Adipocyte (in vitro differentiated cells): ENCODE results near the gene ATP8B3.

Experiments used
- DNase-seq: peaks from one replicate; pipeline ENCODE4 v3.0.0-alpha.2; 2015; ENCODE audit warnings: low read depth
- H3K27me3 ChIP-seq: replicated peaks from 2 replicates; pipeline ENCODE4 v1.7.0; 2013; ENCODE audit warnings: mild to moderate bottlenecking, low read length, moderate library complexity; ENCODE audit not compliant: control insufficient read depth, insufficient read depth
- H3K36me3 ChIP-seq: 2 replicates; pipeline ENCODE4 v1.7.0; 2013; ENCODE audit warnings: low read length, mild to moderate bottlenecking, moderate library complexity; ENCODE audit not compliant: control insufficient read depth, insufficient read depth, severe bottlenecking
- H3K4me1 ChIP-seq: 2 replicates; pipeline ENCODE4 v1.7.0; 2013; ENCODE audit warnings: mild to moderate bottlenecking, low read length, moderate library complexity; ENCODE audit not compliant: control insufficient read depth, insufficient read depth
- H3K4me3 ChIP-seq: 2 replicates; pipeline ENCODE4 v1.7.0; 2013; ENCODE audit warnings: mild to moderate bottlenecking, low read length, moderate library complexity
- H3K9ac ChIP-seq: 2 replicates; pipeline ENCODE4 v1.7.0; 2013; ENCODE audit warnings: mild to moderate bottlenecking, low read length, moderate library complexity
- H3K9me3 ChIP-seq: 2 replicates; pipeline ENCODE4 v1.7.0; 2013; ENCODE audit warnings: mild to moderate bottlenecking, low read length, moderate library complexity; ENCODE audit not compliant: control insufficient read depth

Gene ATP8B3

DNA sequence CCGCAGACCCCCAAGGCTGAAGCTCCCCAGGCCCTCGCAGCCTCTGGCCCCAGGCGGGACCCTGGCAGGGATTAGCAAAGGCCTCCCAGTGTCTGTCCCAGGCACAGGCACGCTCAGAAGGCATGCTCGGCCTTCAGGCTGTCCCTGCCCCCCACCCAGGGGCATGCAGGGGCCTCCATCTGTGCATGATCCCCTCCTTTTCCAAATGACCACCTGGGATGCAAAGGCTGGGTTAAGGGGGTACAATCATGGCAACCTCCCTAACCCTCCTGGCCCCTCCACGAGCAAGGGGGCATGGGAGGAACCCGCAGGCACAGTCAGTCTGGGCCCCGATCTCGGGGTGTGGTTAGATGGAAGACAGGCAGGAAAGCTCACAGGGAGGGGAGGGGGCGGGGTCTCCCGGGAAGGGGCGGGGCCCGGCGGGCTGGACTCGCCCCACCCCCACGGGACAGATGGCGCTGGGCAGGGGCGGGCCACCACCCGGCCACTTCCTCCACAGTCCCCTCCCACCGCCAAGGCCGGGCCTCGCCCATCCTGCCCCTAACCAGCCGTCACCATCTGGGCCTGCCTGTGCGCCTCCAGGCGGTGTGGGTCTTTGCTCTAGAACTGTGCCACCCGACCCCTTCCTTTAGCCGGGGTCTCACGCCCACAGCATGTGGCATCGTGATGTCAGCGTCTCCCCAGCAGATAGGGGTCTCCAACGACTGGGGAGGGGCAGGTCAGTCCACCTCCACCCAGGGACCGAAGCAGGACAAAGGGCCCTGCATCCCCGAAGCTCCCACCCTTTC, 43.2 kb upstream of the ATP8B3 start:
- H3K9me3 ChIP-seq: no peaks in the 10 kb centered on the region
- peak overlapping the region; percentile 66 for H3K4me3 ChIP-seq
- peak; percentile 96 for DNase-seq
- H3K4me1 ChIP-seq: peaks cover 28% of the 10 kb centered on the region
- H3K36me3 ChIP-seq: no peaks in the 10 kb centered on the region
- H3K27me3 ChIP-seq: no peaks in the 10 kb centered on the region
- H3K9ac ChIP-seq: peak overlapping the region; percentile 82

DNA sequence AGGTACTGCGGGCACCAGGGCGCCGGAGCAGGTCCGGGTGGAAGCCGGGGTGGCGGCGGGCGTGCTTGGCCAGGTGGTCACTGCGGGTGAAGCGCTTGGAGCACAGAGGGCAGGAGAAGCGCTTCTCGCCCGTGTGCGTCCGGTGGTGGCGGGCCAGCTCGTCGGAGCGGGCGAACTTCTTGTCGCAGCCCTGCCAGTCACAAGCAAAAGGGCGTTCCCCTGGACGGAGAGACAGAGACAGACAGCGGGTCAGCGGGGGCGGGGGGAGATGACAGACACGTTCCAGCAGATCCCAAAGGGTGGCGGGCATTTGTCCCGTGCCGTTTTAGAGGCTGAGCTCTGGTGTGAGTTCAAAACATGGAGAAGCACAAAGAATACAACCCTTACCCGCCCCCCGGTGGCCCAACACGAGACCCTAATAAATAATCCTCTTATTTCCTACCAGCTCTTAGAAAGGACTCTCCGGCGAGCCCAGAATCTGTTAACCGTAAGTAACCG, 42.5 kb upstream of the ATP8B3 start:
- H3K36me3 ChIP-seq: no peaks in the 10 kb centered on the region
- no peaks in the 10 kb centered on the region for H3K27me3 ChIP-seq
- H3K9ac ChIP-seq: peak overlapping the region; percentile 82
- no peaks in the 10 kb centered on the region for H3K9me3 ChIP-seq
- DNase-seq: no peak
- peak overlapping the region; percentile 27 for H3K4me3 ChIP-seq
- peaks cover 26% of the 10 kb centered on the region for H3K4me1 ChIP-seq

DNA sequence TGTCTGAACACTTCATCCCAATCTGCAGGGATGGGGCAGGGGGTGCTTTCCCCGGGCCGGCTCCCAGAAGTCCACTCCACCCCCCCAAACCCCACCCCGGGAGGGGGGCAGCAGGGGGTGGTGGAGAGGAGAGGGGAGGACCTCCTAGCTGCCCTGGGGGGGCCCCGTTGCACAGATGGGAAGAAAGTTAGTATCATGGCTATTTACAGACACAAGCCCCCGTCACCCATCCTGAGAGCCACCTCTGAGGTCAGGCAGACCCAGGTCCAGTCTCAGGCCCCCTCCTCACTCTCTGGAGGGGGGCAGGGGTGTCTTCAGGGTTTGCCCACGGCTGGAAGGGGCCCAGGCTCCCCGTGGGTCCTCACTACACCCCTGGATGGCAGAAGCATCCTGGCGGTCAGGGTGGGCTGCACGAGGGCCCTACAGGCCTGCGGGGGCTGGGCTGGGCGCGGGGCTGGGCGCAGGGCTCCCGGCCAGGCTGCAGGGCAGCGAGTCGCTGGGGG, 42.0 kb upstream of the ATP8B3 start:
- H3K27me3 ChIP-seq: no peaks in the 10 kb centered on the region
- H3K4me1 ChIP-seq: peaks cover 26% of the 10 kb centered on the region
- H3K36me3 ChIP-seq: no peaks in the 10 kb centered on the region
- H3K9me3 ChIP-seq: no peaks in the 10 kb centered on the region
- no peak overlapping the region for H3K4me3 ChIP-seq
- no peak overlapping the region for H3K9ac ChIP-seq
- no peak for DNase-seq

DNA sequence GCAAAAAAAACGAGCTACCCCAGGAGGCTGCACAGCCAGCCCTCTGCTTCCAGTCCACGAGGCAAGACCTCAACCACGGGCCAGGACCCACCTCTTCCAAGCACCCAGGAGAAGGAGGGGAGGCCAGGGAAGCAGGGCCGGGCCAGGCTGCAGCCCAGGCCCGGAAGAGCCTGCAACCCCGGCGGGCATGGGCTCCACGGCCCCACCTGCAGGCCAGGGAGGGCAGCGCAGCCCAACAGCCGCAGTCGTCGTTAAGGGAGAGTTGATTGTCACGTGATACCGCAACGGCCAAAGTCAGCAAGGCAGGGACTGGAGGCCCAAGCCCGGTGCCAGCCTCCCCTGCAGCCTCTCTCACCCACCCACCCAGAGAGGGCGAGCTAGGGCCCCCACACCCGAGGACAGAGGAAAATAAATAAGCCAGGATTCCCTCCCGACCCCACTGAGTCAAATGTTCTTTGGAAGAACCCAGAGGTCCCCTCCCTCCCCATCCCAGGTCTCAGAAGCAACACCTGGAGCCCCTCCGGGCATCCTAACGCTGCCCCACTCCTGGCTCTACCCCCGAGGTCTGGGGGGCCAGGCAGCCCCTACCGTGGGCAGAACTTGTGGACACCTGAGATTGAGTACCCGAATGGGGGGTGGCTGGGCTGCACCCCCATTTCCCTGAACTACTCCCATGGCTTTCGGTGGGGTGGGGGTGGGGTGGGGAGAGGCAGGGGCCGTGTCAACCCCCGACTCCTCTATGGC, 41.4 kb upstream of the ATP8B3 start:
- DNase-seq: peak; percentile 87
- H3K9me3 ChIP-seq: no peaks in the 10 kb centered on the region
- H3K9ac ChIP-seq: peak overlapping the region; percentile 49
- no peak overlapping the region for H3K4me3 ChIP-seq
- no peaks in the 10 kb centered on the region for H3K27me3 ChIP-seq
- peaks cover 26% of the 10 kb centered on the region for H3K4me1 ChIP-seq
- no peaks in the 10 kb centered on the region for H3K36me3 ChIP-seq

DNA sequence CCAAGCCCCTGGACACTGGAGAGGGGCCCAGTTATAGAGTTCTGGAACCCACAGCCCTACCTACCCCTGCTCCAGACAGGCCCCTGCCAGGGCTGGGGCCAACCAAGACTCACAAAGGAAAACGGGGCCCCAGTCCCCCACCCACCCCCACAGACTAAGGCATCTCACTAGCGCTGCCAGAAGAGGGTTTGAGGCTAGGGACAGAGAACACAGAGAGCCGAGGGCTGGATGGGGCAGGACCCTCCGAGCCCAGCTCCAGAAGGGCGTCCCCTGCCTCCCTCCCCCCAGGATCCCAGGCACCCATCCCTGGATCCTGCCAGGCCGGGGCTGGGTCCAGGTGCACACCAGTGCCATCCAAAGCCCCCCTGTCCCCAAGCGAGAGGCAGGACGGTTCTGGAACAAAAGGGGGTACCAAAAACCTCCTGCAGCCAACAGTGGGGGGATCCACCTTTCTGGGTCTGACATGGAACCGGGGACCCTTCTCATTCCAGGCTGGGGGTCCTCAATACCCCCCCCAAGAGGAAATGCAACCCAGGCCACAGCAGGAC, 40.6 kb upstream of the ATP8B3 start:
- Histone ChIP-seq H3K36me3 (no peaks in the 10 kb centered on the region), H3K27me3 (no peaks in the 10 kb centered on the region), H3K4me3 (no peak overlapping the region), H3K9me3 (no peaks in the 10 kb centered on the region), H3K9ac (no peak overlapping the region), H3K4me1 (peaks cover 25% of the 10 kb centered on the region)
- no peak for DNase-seq

DNA sequence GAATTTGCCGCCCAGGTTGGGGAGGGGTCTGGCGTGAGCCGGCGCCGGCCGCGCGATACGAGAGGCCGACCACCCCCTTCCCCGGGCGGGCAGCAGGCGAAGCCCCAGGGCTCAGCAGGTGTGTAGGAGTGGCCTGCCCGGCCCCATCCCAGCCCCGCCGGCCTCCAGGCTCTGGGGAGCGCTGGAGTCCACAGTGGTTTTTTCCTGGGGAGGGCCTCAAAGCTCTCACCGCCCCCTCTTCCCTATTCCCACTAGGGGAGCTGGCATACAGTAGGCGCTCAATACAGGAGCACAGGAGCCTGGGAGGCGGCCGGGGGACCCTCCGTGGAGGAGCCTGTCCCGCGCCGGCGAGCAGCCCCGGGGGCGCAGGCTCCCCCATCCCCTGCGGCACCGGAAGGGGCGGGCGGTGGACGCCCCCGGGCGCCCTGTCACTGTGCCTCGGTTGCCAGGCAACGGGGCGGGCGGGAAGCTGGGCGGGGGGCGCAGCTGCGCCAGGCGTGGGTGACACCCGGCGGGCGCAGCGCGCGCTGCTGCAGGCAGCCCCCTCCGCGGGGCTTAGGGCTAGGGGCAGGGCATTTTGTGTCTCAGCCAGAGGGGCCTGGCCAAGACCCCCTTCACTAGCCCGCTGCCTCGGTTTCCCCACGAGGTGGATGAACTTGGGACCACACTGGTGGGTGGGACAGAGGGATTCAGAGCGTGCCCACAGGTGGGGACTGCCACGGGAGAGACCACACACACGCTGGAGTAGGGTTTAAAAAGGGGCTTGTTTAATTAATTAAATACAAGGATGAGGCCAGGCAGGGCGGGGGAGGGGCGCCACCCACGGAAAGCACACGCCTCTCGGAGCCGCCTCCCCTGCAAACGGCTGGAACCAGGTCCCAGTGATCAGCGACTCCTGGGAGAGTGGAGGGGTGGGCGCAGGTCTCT, 39.8 kb upstream of the ATP8B3 start:
- Histone ChIP-seq H3K9me3 (no peaks in the 10 kb centered on the region), H3K4me1 (peaks cover 24% of the 10 kb centered on the region), H3K27me3 (no peaks in the 10 kb centered on the region), H3K4me3 (no peak overlapping the region), H3K9ac (no peak overlapping the region), H3K36me3 (no peaks in the 10 kb centered on the region)
- DNase-seq: no peak

DNA sequence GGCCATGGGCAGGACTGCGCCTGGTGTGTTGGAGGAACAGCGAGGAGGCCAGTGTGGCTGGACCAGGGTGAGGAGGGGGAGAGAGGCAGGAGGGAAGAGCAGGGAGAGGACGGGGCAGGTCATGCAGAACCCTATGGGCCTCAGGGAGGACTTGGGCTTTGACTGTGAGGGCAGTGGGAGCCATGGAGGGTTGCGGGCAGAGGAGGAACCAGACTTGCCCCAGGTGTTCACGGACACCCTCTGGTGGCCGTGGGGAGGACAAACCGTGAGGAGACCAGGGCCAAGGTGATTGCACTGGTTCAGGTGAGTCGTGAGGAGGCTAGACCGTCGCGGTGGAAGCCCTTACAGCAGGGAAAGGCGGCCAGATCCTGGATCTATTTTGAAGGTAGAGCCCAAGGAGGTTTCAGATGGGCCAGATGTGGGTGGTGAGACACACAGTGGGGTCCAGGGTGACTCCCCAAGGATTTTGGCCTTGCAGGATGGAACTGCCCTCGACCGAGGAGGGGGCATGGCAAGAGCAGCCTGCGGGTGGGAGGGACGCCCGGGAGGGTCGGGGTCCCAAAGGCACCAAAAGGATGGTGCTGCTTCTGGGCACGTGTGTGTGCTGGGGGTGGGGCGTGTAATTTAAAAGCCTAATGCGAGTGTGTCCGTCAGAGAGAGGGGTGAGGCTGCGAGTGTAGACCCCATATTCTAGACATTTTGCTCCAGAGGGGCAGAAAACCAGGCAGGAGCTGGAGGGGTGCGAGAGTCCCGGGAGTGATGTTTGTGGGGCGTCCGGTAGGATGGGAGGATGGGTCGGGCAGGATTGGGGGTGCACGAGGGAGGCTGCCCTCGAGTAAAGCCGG, 39.0 kb upstream of the ATP8B3 start:
- no peaks in the 10 kb centered on the region for H3K9me3 ChIP-seq
- no peak overlapping the region for H3K9ac ChIP-seq
- peaks cover 26% of the 10 kb centered on the region for H3K4me1 ChIP-seq
- no peak overlapping the region for H3K4me3 ChIP-seq
- DNase-seq: no peak
- no peaks in the 10 kb centered on the region for H3K36me3 ChIP-seq
- H3K27me3 ChIP-seq: no peaks in the 10 kb centered on the region

DNA sequence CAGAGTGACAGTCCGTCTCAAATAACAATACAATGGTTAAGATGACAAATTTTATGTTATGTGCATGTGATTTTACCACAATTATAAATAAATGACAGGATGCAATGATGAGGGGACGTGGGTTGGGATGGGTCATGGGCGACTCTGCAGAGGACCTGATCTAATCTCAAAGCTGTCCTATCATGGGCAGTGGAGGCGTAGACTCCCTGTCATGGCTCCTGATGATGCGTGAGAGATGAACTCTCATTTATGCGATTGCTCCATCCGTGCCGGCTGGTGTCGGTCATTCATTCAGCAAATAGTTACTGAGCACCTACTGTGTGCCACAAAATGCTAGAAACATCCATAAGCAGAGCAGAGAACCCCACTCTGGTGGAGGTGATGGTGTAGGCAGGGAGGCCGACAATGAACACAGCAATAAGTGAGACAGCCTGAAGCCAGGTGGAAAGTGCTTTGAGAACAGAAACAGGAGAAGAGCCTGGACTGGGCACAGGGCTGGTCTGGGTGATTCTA, 37.9 kb upstream of the ATP8B3 start:
- Histone ChIP-seq H3K27me3 (no peaks in the 10 kb centered on the region), H3K36me3 (no peaks in the 10 kb centered on the region), H3K9ac (no peak overlapping the region), H3K9me3 (no peaks in the 10 kb centered on the region), H3K4me3 (no peak overlapping the region), H3K4me1 (peaks cover 25% of the 10 kb centered on the region)
- DNase-seq: no peak

DNA sequence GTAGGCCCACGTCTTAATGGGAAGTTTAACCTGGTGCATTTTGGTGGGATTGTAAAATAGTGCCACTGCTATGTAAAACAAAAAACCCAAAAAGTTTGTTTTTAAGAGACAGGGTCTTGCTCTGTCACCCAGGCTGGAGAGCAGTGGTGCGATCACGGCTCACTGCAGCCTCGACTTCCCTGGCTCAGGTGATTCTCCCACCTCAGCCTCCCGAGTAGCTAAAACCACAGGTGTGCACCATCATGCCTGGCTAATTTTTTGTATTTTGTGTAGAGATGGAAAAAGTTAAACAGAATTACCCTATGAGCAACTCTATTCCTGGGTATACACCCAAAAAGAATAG, 37.0 kb upstream of the ATP8B3 start:
- Histone ChIP-seq H3K27me3 (no peaks in the 10 kb centered on the region), H3K4me1 (peaks cover 31% of the 10 kb centered on the region), H3K9ac (no peak overlapping the region), H3K36me3 (no peaks in the 10 kb centered on the region), H3K4me3 (no peak overlapping the region), H3K9me3 (no peaks in the 10 kb centered on the region)
- no peak for DNase-seq
